ENCODE measurements around the gene TDP2. TPM values are rescaled to one million over a fixed set of nuclear protein-coding genes. Genes with fewer than 3 reads are reported as not detected.
A peak's percentile ranks its signal among the peaks of the same experiment; 100 is the strongest.
"Not testable (repeated sequence)": the region's sequence is repeated elsewhere in the genome, so short reads cannot be mapped to it uniquely, and the experiment has no call there.

The TDP2 gene
- total RNA-seq, 1 donor from 2014 or later, result 17.9 TPM

GRCh38 chr6:24664046-24664987 is 2.4 kb downstream of the TDP2 start:
- DNase-seq (ENCODE audit: low read depth) (no peak), FAIRE-seq (no peak)
- H3K27me3 ChIP-seq (ENCODE audit: control insufficient read depth, insufficient read depth, low read length), result no peaks in the 10 kb centered on the region
- no peaks in the 10 kb centered on the region for H3K36me3 ChIP-seq (ENCODE audit: control insufficient read depth, insufficient read depth, low read length)
- no peak for TF ChIP-seq CTCF (IDR thresholded peaks at IDR 0.05; ENCODE audit: insufficient read depth, low read length, severe bottlenecking)
- H3K4me3 ChIP-seq (ENCODE audit: low read depth, low read length), result no peak overlapping the region

DNA sequence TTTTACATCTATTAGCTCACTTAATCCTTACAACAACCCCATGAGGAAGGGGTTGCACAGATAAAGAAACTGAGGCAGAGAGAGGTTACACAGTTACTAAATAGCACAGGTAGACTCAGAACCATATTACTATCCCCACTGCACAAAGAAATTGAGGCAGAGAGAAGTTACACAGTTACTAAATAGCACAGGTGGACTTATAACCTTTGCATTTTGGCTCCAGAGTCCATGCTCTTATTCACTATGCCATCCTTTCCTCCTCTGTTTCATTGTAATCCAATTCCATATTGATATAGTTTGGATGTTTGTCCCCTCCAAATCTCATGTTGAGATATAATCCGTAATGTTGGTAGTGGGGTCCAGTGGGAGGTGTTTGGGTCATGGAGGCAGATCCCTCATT is 3.5 kb downstream of the TDP2 start:
- H3K27me3 ChIP-seq (ENCODE audit: control insufficient read depth, insufficient read depth, low read length), result no peaks in the 10 kb centered on the region
- FAIRE-seq (no peak), DNase-seq (ENCODE audit: low read depth) (no peak)
- no peak overlapping the region for H3K4me3 ChIP-seq (ENCODE audit: low read depth, low read length)
- no peak for TF ChIP-seq CTCF (IDR thresholded peaks at IDR 0.05; ENCODE audit: insufficient read depth, low read length, severe bottlenecking)
- H3K36me3 ChIP-seq (ENCODE audit: control insufficient read depth, insufficient read depth, low read length), result no peaks in the 10 kb centered on the region

- Histone ChIP-seq H3K4me3 (ENCODE audit: low read depth, low read length) (no peak overlapping the region), H3K36me3 (ENCODE audit: control insufficient read depth, insufficient read depth, low read length) (no peaks in the 10 kb centered on the region), H3K27me3 (ENCODE audit: control insufficient read depth, insufficient read depth, low read length) (no peaks in the 10 kb centered on the region)
- TF ChIP-seq CTCF (IDR thresholded peaks at IDR 0.05; ENCODE audit: insufficient read depth, low read length, severe bottlenecking), result no peak
- FAIRE-seq (no peak), DNase-seq (ENCODE audit: low read depth) (no peak)
Measured at GRCh38 chr6:24662236-24662635, 4.5 kb downstream of the TDP2 start.

DNA sequence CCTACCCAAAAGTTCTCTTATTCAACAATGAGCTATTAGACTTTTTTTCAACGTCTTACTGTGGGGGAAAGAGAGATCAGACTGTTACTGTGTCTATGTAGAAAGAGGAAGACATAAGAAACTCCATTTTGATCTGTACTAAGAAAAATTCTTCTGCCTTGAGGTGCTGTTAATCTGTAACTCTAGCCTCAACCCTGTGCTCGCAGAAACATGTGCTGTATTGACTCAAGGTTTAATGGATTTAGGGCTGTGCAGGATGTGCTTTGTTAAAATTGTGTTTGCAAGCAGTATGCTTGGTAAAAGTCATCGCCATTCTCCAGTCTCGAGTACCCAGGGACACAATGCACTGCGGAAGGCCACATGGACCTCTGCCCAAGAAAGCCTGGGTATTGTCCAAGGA is 4.9 kb downstream of the TDP2 start:
- not testable (repeated sequence) for H3K4me3 ChIP-seq (ENCODE audit: low read depth, low read length); FAIRE-seq; H3K27me3 ChIP-seq (ENCODE audit: control insufficient read depth, insufficient read depth, low read length); H3K36me3 ChIP-seq (ENCODE audit: control insufficient read depth, insufficient read depth, low read length); DNase-seq (ENCODE audit: low read depth)

GRCh38 chr6:24660105-24660504 is 6.6 kb downstream of the TDP2 start:
- H3K4me3 ChIP-seq (ENCODE audit: low read depth, low read length), result no peak overlapping the region
- FAIRE-seq, result no peak
- H3K27me3 ChIP-seq (ENCODE audit: control insufficient read depth, insufficient read depth, low read length), result no peaks in the 10 kb centered on the region
- peak; percentile 52 for DNase-seq (ENCODE audit: low read depth)
- H3K36me3 ChIP-seq (ENCODE audit: control insufficient read depth, insufficient read depth, low read length), result peaks cover 4% of the 10 kb centered on the region
- no peak for TF ChIP-seq CTCF (IDR thresholded peaks at IDR 0.05; ENCODE audit: insufficient read depth, low read length, severe bottlenecking)

DNA sequence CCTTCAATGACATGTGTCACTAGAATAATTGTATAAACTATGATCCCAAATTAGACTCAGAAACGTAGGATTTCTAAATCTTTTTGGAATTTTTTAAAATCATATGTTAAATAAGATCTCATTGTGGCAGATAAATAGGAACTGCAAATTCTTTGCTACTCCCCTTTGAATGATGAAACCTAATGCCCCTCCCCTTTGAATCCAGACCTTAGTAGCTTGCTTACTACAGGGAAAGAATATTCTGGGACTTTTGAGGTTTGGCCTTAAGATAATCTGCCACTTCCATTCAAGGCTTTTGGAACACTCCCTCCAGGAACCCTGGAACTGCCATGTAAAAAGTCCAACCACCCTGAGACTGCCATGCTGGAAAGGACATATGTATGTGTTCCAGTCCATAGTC is 7.1 kb downstream of the TDP2 start:
- FAIRE-seq, result no peak

More for the DNA sequence above, 7.1 kb downstream of the TDP2 start:
- no peaks in the 10 kb centered on the region for H3K27me3 ChIP-seq (ENCODE audit: control insufficient read depth, insufficient read depth, low read length)
- H3K36me3 ChIP-seq (ENCODE audit: control insufficient read depth, insufficient read depth, low read length), result peaks cover 4% of the 10 kb centered on the region
- no peak overlapping the region for H3K4me3 ChIP-seq (ENCODE audit: low read depth, low read length)
- no peak for DNase-seq (ENCODE audit: low read depth)
- TF ChIP-seq CTCF (IDR thresholded peaks at IDR 0.05; ENCODE audit: insufficient read depth, low read length, severe bottlenecking), result no peak

Data from bronchial epithelial cell (primary cell).